Endothelial cell (in vitro differentiated cells): ENCODE measurements around the gene VCL. TPM values are rescaled to one million over a fixed set of nuclear protein-coding genes. Genes with fewer than 3 reads are reported as not detected.

Experiments
- DNase-seq: peaks from one replicate; pipeline ENCODE4 v3.0.0; 2021; ENCODE audit warnings: low spot score
- H3K27ac Mint-ChIP-seq: one replicate; pipeline ENCODE4 v1.8.0; 2021; ENCODE audit warnings: mixed read lengths, inconsistent platforms; ENCODE audit not compliant: unreplicated experiment
- H3K27me3 Mint-ChIP-seq: one replicate; pipeline ENCODE4 v1.8.0; 2021; ENCODE audit warnings: mild to moderate bottlenecking, moderate library complexity, mixed read lengths, inconsistent platforms; ENCODE audit not compliant: unreplicated experiment
- H3K36me3 Mint-ChIP-seq: one replicate; pipeline ENCODE4 v1.8.0; 2021; ENCODE audit warnings: mild to moderate bottlenecking, low read depth, mixed read lengths, inconsistent platforms; ENCODE audit not compliant: unreplicated experiment
- H3K4me1 Mint-ChIP-seq: one replicate; pipeline ENCODE4 v1.8.0; 2021; ENCODE audit warnings: mild to moderate bottlenecking, mixed read lengths, inconsistent platforms; ENCODE audit not compliant: unreplicated experiment
- H3K4me3 Mint-ChIP-seq: one replicate; pipeline ENCODE4 v1.8.0; 2021; ENCODE audit warnings: mild to moderate bottlenecking, mixed read lengths, inconsistent platforms; ENCODE audit not compliant: unreplicated experiment
- H3K9me3 Mint-ChIP-seq: one replicate; pipeline ENCODE4 v1.8.0; 2021; ENCODE audit warnings: mixed read lengths, inconsistent platforms; ENCODE audit not compliant: unreplicated experiment
- CTCF ChIP-seq: fragments of 200-600 bp; sonication (generic); IDR thresholded peaks from one replicate; pipeline ENCODE4 v1.5.0; 2021; ENCODE audit warnings: antibody characterized with exemption; ENCODE audit not compliant: unreplicated experiment
- total RNA-seq: library from RNA; stranded (reverse); fragmentation: NEBNext Ultra II Directional; extraction: Animal tissue kit (Norgen Biotek cat#: 25700); gene quantifications from one replicate; pipeline ENCODE4 v1.2.1, GENCODE V29; 2021; ENCODE audit not compliant: unreplicated experiment

Gene VCL
- total RNA-seq, 1 donor from 2014 or later: 200 TPM

GRCh38 chr10:74109452-74109851, 111.5 kb downstream of the VCL start:
- H3K27me3 Mint-ChIP-seq: peaks cover 8% of the 10 kb centered on the region
- DNase-seq: no peak
- peaks cover 71% of the 10 kb centered on the region for H3K36me3 Mint-ChIP-seq
- no peak overlapping the region for H3K27ac Mint-ChIP-seq
- peaks cover 4% of the 10 kb centered on the region for H3K4me1 Mint-ChIP-seq
- TF ChIP-seq CTCF: no peak
- no peak overlapping the region for H3K4me3 Mint-ChIP-seq
- no peaks in the 10 kb centered on the region for H3K9me3 Mint-ChIP-seq

- H3K9me3 Mint-ChIP-seq: no peaks in the 10 kb centered on the region
- no peak overlapping the region for H3K27ac Mint-ChIP-seq
- H3K4me3 Mint-ChIP-seq: no peak overlapping the region
- peaks cover 4% of the 10 kb centered on the region for H3K4me1 Mint-ChIP-seq
- peaks cover 66% of the 10 kb centered on the region for H3K36me3 Mint-ChIP-seq
- DNase-seq: no peak
- TF ChIP-seq CTCF: no peak
- peaks cover 8% of the 10 kb centered on the region for H3K27me3 Mint-ChIP-seq
Observed at GRCh38 chr10:74110120-74110519, 112.2 kb downstream of the VCL start.

- peaks cover 64% of the 10 kb centered on the region for H3K36me3 Mint-ChIP-seq
- no peak overlapping the region for H3K27ac Mint-ChIP-seq
- no peak overlapping the region for H3K4me3 Mint-ChIP-seq
- peaks cover 8% of the 10 kb centered on the region for H3K27me3 Mint-ChIP-seq
- no peak for DNase-seq
- H3K4me1 Mint-ChIP-seq: peaks cover 4% of the 10 kb centered on the region
- no peak for TF ChIP-seq CTCF
- H3K9me3 Mint-ChIP-seq: no peaks in the 10 kb centered on the region
Observed at GRCh38 chr10:74111799-74112198, 113.9 kb downstream of the VCL start.

- peaks cover 5% of the 10 kb centered on the region for H3K4me1 Mint-ChIP-seq
- H3K27ac Mint-ChIP-seq: peak overlapping the region; percentile 34
- no peak for DNase-seq
- H3K36me3 Mint-ChIP-seq: peaks cover 63% of the 10 kb centered on the region
- peaks cover 12% of the 10 kb centered on the region for H3K27me3 Mint-ChIP-seq
- H3K9me3 Mint-ChIP-seq: no peaks in the 10 kb centered on the region
- H3K4me3 Mint-ChIP-seq: no peak overlapping the region
- TF ChIP-seq CTCF: no peak
Observed at GRCh38 chr10:74113546-74113945, 115.6 kb downstream of the VCL start.

- H3K4me1 Mint-ChIP-seq: peaks cover 10% of the 10 kb centered on the region
- H3K27ac Mint-ChIP-seq: peak overlapping the region; percentile 34
- no peak for DNase-seq
- H3K9me3 Mint-ChIP-seq: no peaks in the 10 kb centered on the region
- H3K36me3 Mint-ChIP-seq: peaks cover 63% of the 10 kb centered on the region
- no peak overlapping the region for H3K4me3 Mint-ChIP-seq
- TF ChIP-seq CTCF: no peak
- H3K27me3 Mint-ChIP-seq: peaks cover 12% of the 10 kb centered on the region
Observed at GRCh38 chr10:74114041-74114448, 116.1 kb downstream of the VCL start.
